ENCODE results near the gene C1orf159.

DNA sequence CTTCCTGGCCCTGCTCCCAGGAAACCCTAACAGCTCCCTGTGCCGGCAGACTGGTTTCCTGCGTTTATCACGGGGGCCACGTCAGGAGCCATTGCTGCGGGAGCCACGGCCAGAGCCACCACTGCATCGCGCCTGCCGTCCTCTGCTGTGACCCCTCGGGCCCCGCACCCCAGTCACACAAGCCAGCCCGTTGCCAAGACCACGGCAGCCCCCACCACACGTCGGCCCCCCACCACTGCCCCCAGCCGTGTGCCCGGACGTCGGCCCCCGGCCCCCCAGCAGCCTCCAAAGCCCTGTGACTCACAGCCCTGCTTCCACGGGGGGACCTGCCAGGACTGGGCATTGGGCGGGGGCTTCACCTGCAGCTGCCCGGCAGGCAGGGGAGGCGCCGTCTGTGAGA is 67.9 kb downstream of the C1orf159 start:
- TF ChIP-seq, protein P1, sequence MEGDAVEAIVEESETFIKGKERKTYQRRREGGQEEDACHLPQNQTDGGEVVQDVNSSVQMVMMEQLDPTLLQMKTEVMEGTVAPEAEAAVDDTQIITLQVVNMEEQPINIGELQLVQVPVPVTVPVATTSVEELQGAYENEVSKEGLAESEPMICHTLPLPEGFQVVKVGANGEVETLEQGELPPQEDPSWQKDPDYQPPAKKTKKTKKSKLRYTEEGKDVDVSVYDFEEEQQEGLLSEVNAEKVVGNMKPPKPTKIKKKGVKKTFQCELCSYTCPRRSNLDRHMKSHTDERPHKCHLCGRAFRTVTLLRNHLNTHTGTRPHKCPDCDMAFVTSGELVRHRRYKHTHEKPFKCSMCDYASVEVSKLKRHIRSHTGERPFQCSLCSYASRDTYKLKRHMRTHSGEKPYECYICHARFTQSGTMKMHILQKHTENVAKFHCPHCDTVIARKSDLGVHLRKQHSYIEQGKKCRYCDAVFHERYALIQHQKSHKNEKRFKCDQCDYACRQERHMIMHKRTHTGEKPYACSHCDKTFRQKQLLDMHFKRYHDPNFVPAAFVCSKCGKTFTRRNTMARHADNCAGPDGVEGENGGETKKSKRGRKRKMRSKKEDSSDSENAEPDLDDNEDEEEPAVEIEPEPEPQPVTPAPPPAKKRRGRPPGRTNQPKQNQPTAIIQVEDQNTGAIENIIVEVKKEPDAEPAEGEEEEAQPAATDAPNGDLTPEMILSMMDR (conservative IDR thresholded peaks at IDR 0.05 in 1 of 2, IDR thresholded peaks at IDR 0.05 in 1 of 2; ENCODE audit: low read depth in 1 of 2, low read length in 2 of 2) = no peak
- no peak for TF ChIP-seq EZH2 (IDR thresholded peaks at IDR 0.05; ENCODE audit: low read length, missing control alignments)
